Fibroblast of skin of right quadriceps (primary cell): ENCODE data around the gene TNFAIP8L1.
"Not testable (repeated sequence)": the region's sequence is repeated elsewhere in the genome, so short reads cannot be mapped to it uniquely, and the experiment has no call there.

ENCODE experiments used
- DNase-seq: peaks from one replicate; pipeline ENCODE4 v3.0.0-alpha.2; 2013

The TNFAIP8L1 gene

DNA sequence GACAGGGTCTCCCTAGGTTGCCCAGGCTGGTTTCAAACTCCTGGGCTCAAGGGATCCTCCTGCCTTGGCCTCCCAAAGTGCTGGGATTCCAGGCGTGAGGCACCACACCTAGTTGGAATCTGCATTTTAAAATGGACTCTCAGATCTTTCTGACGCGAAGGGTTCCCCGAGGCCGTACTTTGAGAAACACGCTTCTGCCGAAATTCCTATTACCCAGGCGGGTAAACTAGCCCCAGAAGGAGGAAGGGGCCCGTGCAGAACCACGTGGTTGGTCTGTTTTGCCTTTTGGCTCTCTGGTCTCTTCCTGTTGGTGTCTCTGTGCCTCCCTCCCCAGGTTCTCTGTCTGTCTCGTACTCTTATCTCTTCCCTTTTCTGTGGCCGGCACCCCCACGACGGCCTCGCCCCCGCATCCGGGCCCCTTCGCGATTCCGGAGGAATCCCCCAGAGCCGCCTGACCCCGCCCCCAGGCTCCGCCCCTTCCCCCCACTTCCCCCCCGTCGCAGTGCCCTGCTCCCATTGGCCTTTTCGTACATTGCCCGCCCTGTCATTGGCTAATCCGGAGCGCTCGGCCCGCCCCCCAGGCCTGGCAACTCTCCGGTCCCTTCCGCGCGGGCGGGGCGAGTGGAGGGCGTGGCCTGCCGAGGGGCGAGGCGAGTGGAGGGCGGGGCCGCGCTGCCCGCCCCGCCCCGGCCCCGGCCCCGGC, at the start of gene TNFAIP8L1:
TNFAIP8L1 (plus strand) TSS at position 689 of the 703 bp plus-strand sequence. CDS start 12,354 bp downstream, outside the sequence.
- DNase-seq, result peak; percentile 96

DNA sequence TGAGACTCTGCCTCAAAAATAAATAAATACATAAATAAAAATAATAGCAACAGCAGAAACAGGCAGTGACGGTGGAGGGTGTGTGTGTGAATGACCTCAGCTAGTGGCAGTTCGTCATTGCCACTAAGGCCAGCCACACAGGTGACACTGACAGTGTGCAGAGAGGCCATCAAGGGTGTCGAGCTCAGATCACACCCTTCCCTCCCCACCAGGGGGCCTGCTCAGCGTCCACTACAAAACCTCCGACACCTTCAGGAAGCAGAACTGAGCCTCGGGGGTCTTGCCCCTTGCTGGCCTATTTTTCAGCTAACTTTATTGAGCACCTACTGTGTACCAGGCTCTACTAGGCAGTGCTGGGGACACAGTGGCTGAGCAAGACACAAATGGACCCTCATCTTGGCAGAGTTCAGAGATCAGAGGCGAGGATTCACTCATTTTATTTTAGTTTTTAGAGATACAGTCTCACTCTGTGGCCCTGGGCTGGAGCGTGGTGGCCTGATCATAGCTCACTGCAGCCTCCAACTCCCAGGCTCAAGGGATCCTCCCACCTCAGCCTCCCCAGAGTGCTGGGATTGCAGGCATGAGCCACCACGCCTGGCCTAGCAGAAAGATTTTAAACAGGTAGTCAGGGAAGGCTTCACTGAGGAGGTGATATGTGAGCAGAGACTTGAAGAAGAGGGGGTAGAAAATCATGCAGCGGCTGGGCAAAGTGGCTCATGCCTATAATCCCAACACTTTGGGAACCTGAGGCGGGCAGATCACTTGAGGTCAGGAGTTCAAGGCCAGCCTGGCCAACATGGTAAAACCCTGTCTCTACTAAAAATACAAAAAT, 49.5 kb upstream of the TNFAIP8L1 start:
- no peak for DNase-seq

DNA sequence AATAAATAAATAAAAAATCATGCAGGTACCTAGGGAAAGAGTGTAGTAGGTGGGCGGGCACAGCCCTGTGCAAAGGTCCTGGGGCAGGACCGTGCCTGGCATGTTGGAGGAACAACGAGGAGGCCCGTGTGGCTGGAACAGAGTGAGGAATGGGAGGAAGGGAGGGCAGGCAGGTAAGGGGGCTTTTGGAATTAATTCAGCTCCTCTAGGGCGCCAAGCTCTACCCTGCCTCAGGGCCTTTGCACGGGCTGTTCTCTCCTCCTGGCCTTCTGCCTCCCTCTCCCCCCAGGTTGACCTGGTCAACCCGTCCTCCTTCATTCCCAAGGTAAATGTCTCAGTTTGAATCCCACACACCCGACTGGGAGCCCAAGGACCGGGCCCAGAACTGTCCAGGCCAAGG, 48.8 kb upstream of the TNFAIP8L1 start:
- DNase-seq, result no peak

DNA sequence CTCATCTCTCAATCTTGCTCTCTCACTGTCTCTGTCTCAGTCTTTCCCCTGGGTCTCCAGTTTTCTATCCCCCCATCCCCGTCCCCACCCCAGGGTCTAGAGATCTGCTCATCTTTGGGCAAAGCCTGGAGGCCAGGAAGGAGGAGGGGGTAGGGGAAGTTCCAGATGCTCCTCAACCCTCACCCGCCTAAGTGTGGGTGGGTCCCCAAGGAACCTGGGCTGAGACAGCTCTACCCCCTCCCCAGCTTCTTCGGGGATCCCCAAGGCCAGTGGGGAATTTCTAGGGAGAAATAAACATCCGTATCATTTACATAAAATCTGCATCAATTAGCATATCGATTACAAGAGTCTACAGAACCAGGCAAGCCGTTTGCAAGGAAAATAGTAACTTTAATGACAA, 48.0 kb upstream of the TNFAIP8L1 start:
- no peak for DNase-seq

DNA sequence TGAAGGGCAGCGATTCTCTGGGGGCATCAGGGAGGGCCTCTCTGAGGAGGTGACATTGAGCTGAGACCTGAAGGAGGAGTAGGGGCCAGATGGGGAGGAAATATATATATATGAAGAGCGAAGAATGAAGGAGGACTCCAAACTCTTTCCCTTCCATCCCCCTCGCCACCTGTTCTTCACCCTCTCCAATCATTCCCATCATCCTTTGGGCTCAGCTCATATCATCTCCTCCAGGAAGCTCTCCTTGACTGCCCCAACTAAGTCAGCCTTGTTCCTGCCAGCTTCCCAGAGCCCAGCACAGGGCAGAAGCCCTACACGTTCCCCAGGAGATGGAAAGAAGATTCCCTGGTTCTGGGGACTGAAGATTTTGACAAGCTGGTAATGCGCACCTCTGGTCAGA, 46.9 kb upstream of the TNFAIP8L1 start:
- no peak for DNase-seq

DNA sequence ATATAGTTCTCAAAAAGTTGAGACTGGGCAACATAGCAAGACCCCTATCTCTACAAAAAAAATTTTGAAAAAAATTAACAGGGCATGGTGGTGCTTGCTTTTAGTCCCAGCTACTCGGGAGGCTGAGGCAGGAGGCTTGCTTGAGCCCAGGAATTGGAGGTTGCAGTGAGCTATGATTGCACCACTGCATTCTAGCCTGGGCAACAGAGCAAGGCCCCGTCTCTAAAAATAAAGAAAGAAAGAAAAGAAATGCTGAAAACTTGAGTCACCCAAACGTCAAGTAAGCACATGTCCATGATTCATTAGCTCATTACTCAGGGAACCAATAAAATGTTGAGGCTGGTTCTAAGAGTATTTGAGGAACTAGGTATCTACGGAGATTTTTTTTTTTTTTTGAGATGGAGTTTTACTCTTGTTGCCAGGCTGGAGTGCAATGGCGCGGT, 45.9 kb upstream of the TNFAIP8L1 start:
- DNase-seq, result peak; percentile 72

DNA sequence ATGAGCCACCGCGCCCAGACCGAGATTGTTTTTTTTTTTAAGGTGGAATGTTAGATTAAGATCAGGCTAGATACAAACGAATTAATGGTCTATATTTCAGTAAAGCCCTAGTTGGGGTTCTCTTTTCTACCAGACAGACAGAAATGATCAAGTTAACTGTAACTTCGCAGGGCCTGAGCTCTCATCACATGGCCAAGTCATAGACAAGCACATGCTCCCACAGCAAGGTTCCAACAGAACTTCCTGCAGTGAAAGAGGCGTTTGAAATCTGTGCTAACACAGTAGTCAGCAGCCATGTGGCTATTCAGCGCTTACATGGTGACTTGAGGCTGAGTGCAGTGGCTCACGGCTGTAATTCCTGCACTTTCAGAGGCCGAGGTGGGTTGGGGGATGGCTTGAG, 45.1 kb upstream of the TNFAIP8L1 start:
- no peak for DNase-seq

DNA sequence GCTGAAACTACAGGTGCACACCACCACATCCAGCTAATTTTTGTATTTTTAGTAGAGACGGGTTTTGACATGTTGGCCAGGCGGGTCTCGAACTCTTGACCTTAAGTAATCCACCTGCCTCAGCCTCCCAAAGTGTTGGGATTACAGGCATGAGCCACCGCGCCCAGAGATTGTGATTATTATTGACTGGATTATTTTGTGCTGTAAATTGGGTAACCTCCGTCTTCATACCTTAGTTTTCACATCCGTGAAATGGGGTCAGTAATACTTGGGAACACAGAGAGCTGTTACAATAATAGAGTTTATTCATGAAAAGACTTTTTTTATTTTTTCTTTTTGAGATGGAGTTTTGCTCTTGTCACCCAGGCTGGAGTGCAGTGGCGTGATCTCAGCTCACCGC, 44.2 kb upstream of the TNFAIP8L1 start:
- not testable (repeated sequence) for DNase-seq

DNA sequence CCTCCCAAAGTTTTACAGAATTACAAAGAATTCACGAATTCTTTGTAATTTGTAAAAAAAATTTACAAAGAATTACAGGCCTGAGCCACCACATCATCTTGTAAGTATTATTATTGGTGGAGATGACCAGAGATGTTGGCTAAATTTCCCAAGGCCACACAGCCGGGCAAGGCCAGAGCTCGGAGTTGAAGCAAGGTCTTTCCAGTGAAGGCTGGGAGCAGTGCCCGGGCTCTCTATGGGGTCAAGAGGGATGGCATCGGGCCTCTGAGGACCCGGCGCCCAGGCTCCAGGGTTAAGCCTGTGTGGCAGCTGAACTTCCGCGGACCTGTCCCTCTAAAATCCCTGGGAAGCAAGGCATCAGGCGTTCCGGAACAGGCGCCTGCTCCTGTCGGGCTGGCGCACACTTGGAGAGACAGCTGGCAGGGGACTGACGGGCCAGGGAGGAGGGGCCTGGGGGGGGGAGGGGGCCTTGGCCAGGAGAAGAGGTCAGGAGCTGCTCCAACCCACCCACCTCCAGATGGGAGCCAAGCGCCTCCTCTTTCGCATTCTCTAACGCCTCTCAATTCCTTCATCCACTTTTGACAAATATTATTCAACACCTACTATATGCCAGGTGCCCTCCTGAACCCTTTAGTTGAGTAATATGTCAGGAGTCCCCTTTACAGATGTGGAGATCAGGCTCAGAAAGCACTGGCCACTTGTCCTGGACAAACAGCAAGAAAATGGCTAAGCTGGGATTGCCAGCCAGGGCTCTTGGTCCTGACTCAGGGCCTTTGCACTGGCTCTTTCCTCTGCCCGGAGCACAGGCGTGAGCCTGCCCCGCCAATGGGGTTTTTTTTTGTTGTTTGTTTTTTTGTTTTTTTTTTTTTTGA, 43.0 kb upstream of the TNFAIP8L1 start:
- DNase-seq, result no peak

DNA sequence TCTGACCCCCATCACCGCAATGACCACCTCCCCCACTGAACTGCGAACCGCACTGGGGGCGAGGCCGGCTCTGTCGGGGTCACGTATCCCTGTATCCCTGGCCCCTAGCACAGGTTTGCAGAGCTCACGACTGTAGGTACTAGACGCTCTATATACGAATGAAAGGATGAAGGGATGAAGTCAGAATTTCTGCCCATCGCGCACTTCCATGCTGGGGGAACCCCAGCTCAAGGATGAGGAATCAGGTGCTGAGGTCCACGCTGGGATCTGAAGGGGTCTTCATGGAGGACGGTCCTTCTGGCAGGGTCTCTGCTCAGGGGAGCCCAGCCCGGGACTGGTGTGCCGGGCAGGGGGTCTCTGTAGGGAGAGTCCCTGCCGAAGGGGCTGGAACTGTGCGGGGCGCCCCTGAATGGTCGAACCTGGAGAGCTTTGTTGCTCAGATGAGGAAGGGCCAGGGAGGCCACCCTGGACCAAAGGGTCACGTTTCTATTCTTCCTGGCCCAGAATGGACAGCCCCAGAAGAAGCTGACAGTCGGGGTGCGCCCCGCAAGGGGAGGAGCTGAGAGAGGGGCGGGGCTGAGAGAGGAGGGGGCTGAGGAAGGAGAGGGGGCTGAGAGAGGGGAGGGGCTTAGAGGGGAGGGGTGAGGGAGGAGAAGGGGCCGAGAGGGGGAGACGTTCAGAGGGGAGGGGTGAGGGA, 41.9 kb upstream of the TNFAIP8L1 start:
- no peak for DNase-seq

DNA sequence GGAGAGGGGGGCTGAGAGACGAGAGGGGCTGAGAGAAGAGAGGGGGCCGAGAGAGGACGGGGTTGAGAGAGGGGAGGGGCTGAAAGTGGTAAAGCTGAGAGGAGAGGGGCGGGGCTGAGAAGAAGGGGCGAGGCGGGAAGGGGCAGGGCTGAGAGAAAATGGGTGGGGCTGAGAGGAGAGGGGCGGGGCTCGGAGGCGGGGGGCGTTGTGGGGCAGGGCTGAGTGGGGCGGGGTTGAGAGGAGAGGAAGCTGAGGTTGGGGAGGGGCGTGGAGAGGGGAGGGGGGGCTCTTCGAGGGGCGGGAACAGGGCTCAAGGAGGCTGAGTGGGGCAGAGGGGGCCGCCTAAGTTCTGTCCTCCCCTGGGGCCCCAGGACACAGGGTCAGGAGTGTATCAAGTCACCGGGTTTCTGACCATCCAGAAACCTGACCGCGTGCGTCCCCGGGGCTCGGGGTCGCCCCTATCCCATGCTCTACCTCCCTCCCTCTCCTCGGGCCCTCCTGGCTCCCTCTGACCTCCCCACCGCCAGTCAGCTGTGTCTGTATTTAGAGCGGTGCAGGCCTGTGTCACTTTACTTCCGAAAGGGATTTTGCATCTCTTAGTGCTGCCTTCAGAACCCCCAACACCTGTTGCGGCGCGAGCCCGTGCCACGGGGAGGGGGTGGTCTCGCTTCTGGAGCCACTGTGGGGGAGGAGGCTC, 41.2 kb upstream of the TNFAIP8L1 start:
- DNase-seq, result peak; percentile 51

DNA sequence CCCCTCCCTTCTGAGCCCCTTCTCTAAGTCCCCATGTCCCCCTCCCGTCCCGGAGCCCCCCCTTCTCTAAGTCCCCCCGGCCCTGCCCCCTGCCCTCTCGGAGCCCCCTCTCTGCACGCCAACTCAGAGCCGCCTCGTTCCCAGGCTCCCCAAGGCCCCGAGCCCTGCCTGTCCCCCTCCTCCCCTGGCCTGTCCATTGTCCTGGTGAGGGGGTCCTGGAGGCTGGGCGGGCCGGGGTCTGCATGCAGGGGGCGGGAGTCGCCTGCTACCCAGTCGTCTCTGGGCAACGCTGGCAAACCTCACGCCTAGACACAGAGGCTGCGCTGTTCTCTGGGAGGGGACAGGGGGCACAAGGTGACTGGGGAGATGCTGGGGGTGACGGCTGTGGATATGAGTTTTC, 40.6 kb upstream of the TNFAIP8L1 start:
- DNase-seq, result no peak

DNA sequence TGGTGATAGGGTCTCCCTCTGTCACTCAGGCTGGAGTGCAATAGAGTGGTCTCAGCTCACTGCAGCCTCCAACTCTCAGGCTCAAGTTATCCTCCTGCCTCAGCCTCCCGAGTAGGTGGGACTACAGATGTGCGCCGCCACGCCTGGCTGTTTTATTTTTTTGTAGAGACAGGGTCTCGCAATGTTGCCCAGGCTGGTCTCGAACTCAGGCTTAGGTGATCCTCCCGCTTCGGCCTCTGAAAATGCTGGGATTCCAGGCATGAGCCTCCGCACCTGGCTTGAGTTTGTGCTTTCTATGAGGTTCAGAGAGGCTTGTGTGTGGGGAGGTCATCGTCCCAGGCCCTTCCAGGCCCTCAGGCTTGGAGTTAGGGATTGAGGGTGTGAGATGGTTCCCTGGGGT, 39.2 kb upstream of the TNFAIP8L1 start:
- no peak for DNase-seq

DNA sequence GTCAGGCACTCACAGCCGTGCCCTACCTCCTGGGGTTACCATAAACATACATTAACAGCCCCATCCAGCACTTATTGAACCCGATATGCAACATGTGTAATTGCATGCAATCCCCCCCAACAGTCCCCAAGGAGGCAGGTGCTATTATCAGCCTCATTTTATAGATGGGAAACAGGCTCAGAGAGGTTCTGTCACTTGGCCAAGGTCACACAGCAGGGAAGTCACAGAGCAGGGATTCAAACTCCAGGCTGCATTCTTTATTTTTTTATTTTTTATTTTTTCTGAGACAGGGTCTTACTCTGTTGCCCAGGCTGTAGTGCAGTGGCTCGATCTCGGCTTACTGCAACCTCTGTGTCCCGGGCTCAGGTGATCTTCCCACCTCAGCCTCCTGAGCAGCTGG, 38.4 kb upstream of the TNFAIP8L1 start:
- DNase-seq, result no peak

DNA sequence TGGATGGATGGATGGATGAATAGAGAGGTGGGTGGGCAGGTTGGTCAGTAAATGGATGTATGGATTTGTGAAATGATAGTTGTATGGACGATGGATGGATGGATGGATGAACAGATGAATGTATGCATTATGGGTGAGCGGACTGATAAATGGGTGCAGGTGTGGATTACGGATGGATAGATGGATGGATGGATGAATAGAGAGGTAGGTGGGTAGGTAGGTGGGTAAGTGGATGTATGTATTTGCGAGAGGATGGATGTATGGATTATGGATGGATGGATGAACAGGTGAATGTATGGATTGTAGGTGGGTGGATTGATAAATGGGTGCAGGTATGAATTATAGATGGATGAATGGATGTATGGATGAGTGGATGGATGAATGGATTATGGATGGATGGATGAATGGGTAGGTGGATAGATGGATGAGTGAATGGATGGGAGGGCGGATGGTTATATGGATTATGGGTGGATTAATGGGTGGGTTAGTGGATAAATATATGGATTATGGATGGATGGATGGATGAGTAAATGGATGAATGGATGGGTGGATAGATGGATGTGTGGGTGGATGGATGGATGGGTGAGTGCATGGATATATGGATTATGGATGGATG, 37.0 kb upstream of the TNFAIP8L1 start:
- no peak for DNase-seq

DNA sequence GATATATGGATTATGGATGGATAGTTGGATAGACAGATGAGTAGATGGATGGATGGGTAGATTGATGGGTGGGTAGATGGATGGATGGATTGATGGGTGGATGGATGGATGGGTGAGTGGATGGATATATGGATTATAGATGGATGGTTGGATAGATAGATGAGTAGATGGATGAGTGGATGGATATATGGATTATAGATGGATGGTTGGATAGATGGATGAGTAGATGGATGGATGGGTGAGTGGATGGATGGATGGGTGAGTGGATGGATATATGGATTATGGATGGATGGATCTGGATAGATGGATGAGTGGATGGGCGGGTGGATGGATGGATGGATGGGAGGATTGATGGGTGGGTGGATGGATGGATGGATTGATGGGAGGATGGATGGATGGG, 36.4 kb upstream of the TNFAIP8L1 start:
- DNase-seq, result no peak

DNA sequence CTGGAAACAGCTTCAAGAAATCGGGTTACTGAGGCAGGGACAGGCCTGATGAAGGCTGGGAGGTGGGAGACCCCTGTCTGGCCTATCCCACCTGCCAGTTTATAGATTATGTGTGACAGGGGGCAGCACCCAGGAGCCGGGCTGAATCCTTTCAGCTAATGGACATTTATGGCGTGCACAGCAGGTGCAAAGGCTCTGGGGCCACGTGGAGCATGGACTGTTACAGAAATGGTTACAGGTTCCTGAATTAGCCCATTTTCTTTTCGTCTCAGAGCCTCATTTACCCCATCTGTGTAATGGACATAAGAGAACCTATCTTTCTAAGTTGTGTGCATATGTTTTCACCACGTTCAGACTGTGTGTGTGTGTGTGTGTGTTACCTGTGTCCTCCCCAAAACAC, 34.4 kb upstream of the TNFAIP8L1 start:
- no peak for DNase-seq

DNA sequence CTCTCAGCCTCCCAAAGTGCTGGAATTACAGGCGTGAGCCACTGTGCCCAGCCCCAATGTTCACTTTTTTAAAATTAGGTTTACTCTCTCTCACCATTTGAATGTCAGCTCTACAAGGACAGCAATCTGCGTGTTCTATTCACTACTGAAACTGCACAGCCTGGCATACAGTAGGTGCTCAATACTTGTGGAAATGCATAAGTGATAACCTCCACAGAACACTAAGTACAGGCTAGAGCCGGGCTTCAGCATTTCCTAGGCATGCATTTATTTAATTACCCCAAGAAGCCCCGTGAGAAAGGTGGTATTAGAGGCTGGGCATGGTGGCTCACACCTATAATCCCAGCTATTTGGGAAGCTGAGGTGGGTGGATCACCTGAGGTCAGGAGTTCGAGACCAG, 33.1 kb upstream of the TNFAIP8L1 start:
- DNase-seq, result no peak

DNA sequence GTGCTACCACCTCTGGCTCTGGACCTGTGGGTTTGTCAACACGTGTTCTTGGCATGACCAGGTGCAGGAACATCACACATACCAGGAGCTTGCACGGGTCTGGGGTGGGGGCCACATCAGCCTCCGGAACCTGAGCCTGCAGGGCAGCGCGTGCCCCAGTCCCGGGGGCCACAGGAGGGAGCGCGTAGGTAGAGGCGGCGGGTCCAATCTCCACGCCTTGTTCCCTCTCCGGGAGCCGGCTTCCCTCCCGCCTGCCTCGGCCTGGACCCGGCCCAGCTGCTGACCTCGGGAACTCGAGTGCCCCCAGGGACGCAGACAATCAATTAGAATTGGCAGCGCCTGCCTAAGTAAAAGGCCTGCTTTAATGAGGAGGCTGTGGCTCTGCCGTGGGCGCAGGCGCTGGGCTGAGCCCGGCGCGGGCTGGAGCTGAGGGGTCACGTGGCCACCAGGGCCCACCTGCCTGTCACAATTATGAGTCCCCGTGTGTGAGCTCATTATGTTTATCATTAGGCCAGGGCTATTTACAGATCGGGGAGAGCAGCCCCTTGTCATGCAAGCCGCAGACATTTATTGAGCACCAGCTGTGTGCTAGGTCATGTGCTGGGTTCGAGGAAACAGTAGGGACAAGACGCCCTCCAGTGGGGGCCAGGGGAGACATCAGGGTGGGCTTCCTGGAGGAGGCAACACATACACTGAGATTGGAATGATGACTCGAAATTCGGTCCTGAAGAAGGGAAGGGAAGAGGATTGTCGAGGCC, 32.2 kb upstream of the TNFAIP8L1 start:
- no peak for DNase-seq

DNA sequence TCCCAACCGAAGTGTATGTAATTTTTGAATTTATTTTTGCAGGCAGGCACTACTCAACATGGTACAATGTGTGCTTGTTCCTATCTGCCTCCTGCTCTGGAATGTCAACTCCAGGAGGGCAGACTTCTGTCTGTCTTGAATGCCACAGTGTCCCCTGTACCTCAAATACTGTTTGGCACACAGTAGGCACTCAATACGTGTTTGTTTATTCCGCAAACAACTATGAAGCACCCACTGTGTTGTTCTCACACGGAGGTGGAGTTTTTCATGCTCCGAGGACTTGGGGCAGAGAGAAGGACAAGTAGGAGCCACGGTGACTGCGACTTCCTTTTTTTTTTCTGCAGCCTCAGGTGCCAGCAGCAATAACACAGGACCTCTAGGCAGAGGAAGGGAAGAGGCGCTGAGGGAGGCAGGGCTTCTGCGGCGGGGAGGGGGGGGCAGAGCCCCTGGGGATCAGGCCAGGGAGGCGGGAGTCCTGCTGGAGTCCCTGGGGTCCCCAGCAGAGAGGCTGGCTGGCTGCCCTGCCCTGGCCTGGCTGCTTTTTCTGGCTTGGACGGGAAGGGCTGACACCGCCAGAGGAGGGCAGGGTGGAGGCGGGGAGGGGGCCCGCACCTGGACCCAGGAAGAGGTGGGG, 29.3 kb upstream of the TNFAIP8L1 start:
- DNase-seq, result no peak
